ENCODE data around the gene COASY. TPM values are rescaled to one million over a fixed set of nuclear protein-coding genes. Genes with fewer than 3 reads are reported as not detected.

Gene COASY
- total and polyA plus RNA-seq, 2 of the 4 experiments (the other 2 are of a cell fraction): 10.6 to 44.0 TPM

GRCh38 chr17:42568341-42569111, 6.6 kb downstream of the COASY start:
- no peak for DNase-seq

More at GRCh38 chr17:42568341-42569111, 6.6 kb downstream of the COASY start:
- H3K14ac ChIP-seq (replicated peaks; ENCODE audit: low read depth, low read length): no peak overlapping the region
- POLR2A ChIA-PET (ENCODE audit: unreplicated experiment): no interaction called here
- no CpG with 5 or more reads among the region's 14 CpGs for WGBS, 2 experiments (ENCODE audit: extremely low coverage in 2 of 2, insufficient read length in 1 of 2)
- H2AK5ac ChIP-seq (ENCODE audit: low read depth, low read length): no peak overlapping the region
- no peak overlapping the region for H3K4me2 ChIP-seq (ENCODE audit: low read depth, low read length)
- peaks cover 74% of the 10 kb centered on the region for H3K36me3 ChIP-seq (ENCODE audit: control insufficient read depth, insufficient read depth, low read length)
- peaks cover 11% of the 10 kb centered on the region for H3K9me1 ChIP-seq (ENCODE audit: insufficient read depth, low read length)
- CTCF ChIA-PET: no interaction called here
- H3K27me3 ChIP-seq (ENCODE audit: control insufficient read depth, insufficient read depth, low read length): no peaks in the 10 kb centered on the region
- H3K23ac ChIP-seq (ENCODE audit: low read depth, low read length): peak overlapping the region; percentile 43; the same call in 1 of the 2 replicates
- no peak overlapping the region for H3K4me3 ChIP-seq (ENCODE audit: insufficient read depth, low read depth, low read length)
- H3K79me1 ChIP-seq (ENCODE audit: low read depth in 1 of 2, low read length in 2 of 2): peaks cover 36 to 86% of the 10 kb centered on the region in 2 experiments; a peak in 3 of 4 replicates
- H4K8ac ChIP-seq (ENCODE audit: low read depth in 2 of 2, low read length in 2 of 2): no peak overlapping the region
- in situ Hi-C loops (cut with MboI; ENCODE audit: low sequenced_read_pairs): no loop called here
- no peak overlapping the region for H3K27ac ChIP-seq (ENCODE audit: insufficient read depth, low read length)
- H3K56ac ChIP-seq (ENCODE audit: extremely low read depth, insufficient read depth, low read length): no peak overlapping the region
- no peak overlapping the region for H4K5ac ChIP-seq (ENCODE audit: low read depth, low read length)
- peaks cover 7% of the 10 kb centered on the region for H3K4me1 ChIP-seq (ENCODE audit: control insufficient read depth, insufficient read depth, low read length)
- no peak overlapping the region for H3K4ac ChIP-seq (ENCODE audit: low read depth, low read length)
- H2BK20ac ChIP-seq (ENCODE audit: low read depth, low read length): no peak overlapping the region
- peak overlapping the region; percentile 40 for H2AK9ac ChIP-seq (replicated peaks; ENCODE audit: low read depth, low read length, poor library complexity)
- no peak for ATAC-seq (ENCODE audit: low read depth)
- H3K18ac ChIP-seq (ENCODE audit: low read depth, low read length): no peak overlapping the region
- no peaks in the 10 kb centered on the region for H3K9me3 ChIP-seq (ENCODE audit: control insufficient read depth, insufficient read depth, low read length)
- no peak overlapping the region for H2AFZ ChIP-seq (replicated peaks; ENCODE audit: low read length, poor library complexity)
- no peak overlapping the region for H3K9ac ChIP-seq (ENCODE audit: low read depth, low read length)
- no peak overlapping the region for H2BK15ac ChIP-seq (ENCODE audit: low read depth, low read length)
- BruUV-seq (replicated peaks): no TSS peak
- H2BK5ac ChIP-seq (ENCODE audit: low read depth, low read length, poor library complexity, severe bottlenecking): no peak overlapping the region
- H2BK120ac ChIP-seq (ENCODE audit: low read depth, low read length): no peak overlapping the region
- intact Hi-C loops (cut with micrococcal nuclease): no loop called here
- no peak overlapping the region for H4K91ac ChIP-seq (ENCODE audit: insufficient read depth, low read depth, low read length)
- H4K20me1 ChIP-seq (ENCODE audit: insufficient read depth, low read length): peaks cover 12% of the 10 kb centered on the region; the same call in 1 of the 2 replicates
- dilution Hi-C loops (cut with HindIII; ENCODE audit: low sequenced_read_pairs, unreplicated experiment): no loop called here
- TF ChIP-seq MAFK (IDR thresholded peaks at IDR 0.05; ENCODE audit: low read depth, low read length) (no peak), NFE2L2 (IDR thresholded peaks at IDR 0.05; ENCODE audit: low read depth, low read length) (no peak), POLR2A (IDR thresholded peaks at IDR 0.05; ENCODE audit: low read depth, low read length) (no peak), FOS (IDR thresholded peaks at IDR 0.05; ENCODE audit: low read depth, low read length) (no peak), MAZ (IDR thresholded peaks at IDR 0.05; ENCODE audit: borderline replicate concordance, low read depth, low read length) (no peak), MXI1 (IDR thresholded peaks at IDR 0.05; ENCODE audit: borderline replicate concordance, low read depth, low read length) (no peak), USF2 (IDR thresholded peaks at IDR 0.05; ENCODE audit: low read depth, low read length) (no peak), BHLHE40 (IDR thresholded peaks at IDR 0.05; ENCODE audit: low read depth, low read length) (no peak)

Measured in IMR-90 (cell line).